H9 (cell line): Measurements from ENCODE around the gene LHFPL6. TPM values are rescaled to one million over a fixed set of nuclear protein-coding genes. Genes with fewer than 3 reads are reported as not detected.

ENCODE experiments used
- DNase-seq: peaks from one replicate; pipeline ENCODE4 v3.0.0-alpha.2; 2017
- H2AFZ ChIP-seq: one replicate; pipeline ENCODE4 v1.6.1; 2013; ENCODE audit warnings: mild to moderate bottlenecking, low read length, control low read depth, moderate library complexity
- H2AK5ac ChIP-seq: 2 replicates; pipeline ENCODE4 v1.6.1; 2013; ENCODE audit warnings: low read length, control low read depth, mixed read lengths; ENCODE audit not compliant: insufficient read length
- H2BK120ac ChIP-seq: one replicate; pipeline ENCODE4 v1.6.1; 2013; ENCODE audit warnings: low read depth, mild to moderate bottlenecking, low read length, control low read depth, inconsistent platforms; ENCODE audit not compliant: poor library complexity, severe bottlenecking
- H2BK12ac ChIP-seq: 2 replicates; pipeline ENCODE4 v1.6.1; 2013; ENCODE audit warnings: low read length, control low read depth, mixed read lengths, low read depth; ENCODE audit not compliant: insufficient read length
- H2BK15ac ChIP-seq: 2 replicates; pipeline ENCODE4 v1.6.1; 2013; ENCODE audit warnings: low read depth, low read length, control low read depth
- H2BK20ac ChIP-seq: one replicate; pipeline ENCODE4 v1.6.1; 2013; ENCODE audit warnings: low read depth, mild to moderate bottlenecking, low read length, control low read depth, inconsistent platforms; ENCODE audit not compliant: poor library complexity, severe bottlenecking
- H2BK5ac ChIP-seq: 2 replicates; pipeline ENCODE4 v1.6.1; 2013; ENCODE audit warnings: low read length, control low read depth, mixed read lengths; ENCODE audit not compliant: insufficient read length
- H3K14ac ChIP-seq: 2 replicates; pipeline ENCODE4 v1.6.1; 2013; ENCODE audit warnings: low read length, control low read depth; ENCODE audit not compliant: insufficient read depth
- H3K18ac ChIP-seq: 2 replicates; pipeline ENCODE4 v1.6.1; 2013; ENCODE audit warnings: low read depth, mild to moderate bottlenecking, mixed read lengths, low read length, control low read depth; ENCODE audit not compliant: insufficient read length
- H3K23ac ChIP-seq: 2 replicates; pipeline ENCODE4 v1.6.1; 2013; ENCODE audit warnings: low read length, control low read depth, mixed read lengths, low read depth; ENCODE audit not compliant: insufficient read length
- H3K23me2 ChIP-seq: 2 replicates; pipeline ENCODE4 v1.6.1; 2013; ENCODE audit warnings: low read depth, mild to moderate bottlenecking, mixed read lengths, low read length, control low read depth; ENCODE audit not compliant: insufficient read length, poor library complexity, severe bottlenecking
- H3K27ac ChIP-seq: 2 replicates; pipeline ENCODE4 v1.5.1; 2013; ENCODE audit warnings: low read length, control low read depth, mixed read lengths, low read depth; ENCODE audit not compliant: insufficient read length
- H3K27me3 ChIP-seq: 2 replicates; pipeline ENCODE4 v1.6.1; 2013; ENCODE audit warnings: low read length, control low read depth, inconsistent platforms; ENCODE audit not compliant: insufficient read depth
- H3K4ac ChIP-seq: 2 replicates; pipeline ENCODE4 v1.6.1; 2013; ENCODE audit warnings: low read depth, mild to moderate bottlenecking, control low read depth, inconsistent platforms, low read length, moderate library complexity
- H3K4me1 ChIP-seq: 2 replicates; pipeline ENCODE4 v1.6.1; 2013; ENCODE audit warnings: low read length, control low read depth, inconsistent platforms; ENCODE audit not compliant: insufficient read depth
- H3K4me2 ChIP-seq: 2 replicates; pipeline ENCODE4 v1.6.1; 2013; ENCODE audit warnings: low read length, control low read depth, mixed read lengths; ENCODE audit not compliant: insufficient read length, insufficient read depth
- H3K56ac ChIP-seq: 2 replicates; pipeline ENCODE4 v1.6.1; 2013; ENCODE audit warnings: low read depth, mild to moderate bottlenecking, mixed read lengths, low read length, control low read depth; ENCODE audit not compliant: insufficient read length
- H3K79me1 ChIP-seq: 2 replicates; pipeline ENCODE4 v1.6.1; 2013; ENCODE audit warnings: low read depth, mild to moderate bottlenecking, moderate library complexity, low read length, control low read depth, inconsistent platforms; ENCODE audit not compliant: insufficient read depth, poor library complexity, severe bottlenecking
- H3K79me2 ChIP-seq: 2 replicates; pipeline ENCODE4 v1.6.1; 2013; ENCODE audit warnings: low read length, control low read depth, inconsistent platforms; ENCODE audit not compliant: insufficient read depth
- H3K9ac ChIP-seq: 2 replicates; pipeline ENCODE4 v1.6.1; 2013; ENCODE audit warnings: low read length, control low read depth, mixed read lengths; ENCODE audit not compliant: insufficient read length; ENCODE audit errors: extremely low read depth
- H3K9me3 ChIP-seq: one replicate; pipeline ENCODE4 v1.6.1; 2013; ENCODE audit warnings: low read depth, low read length, inconsistent platforms; ENCODE audit not compliant: control insufficient read depth
- H3T11ph ChIP-seq: one replicate; pipeline ENCODE4 v1.6.1; 2013; ENCODE audit warnings: mild to moderate bottlenecking, low read length, control low read depth, inconsistent platforms
- H4K20me1 ChIP-seq: one replicate; pipeline ENCODE4 v1.6.1; 2013; ENCODE audit not compliant: control insufficient read depth, insufficient read length, insufficient read depth
- H4K5ac ChIP-seq: 2 replicates; pipeline ENCODE4 v1.6.1; 2013; ENCODE audit warnings: low read depth, mild to moderate bottlenecking, mixed read lengths, low read length, control low read depth; ENCODE audit not compliant: insufficient read length
- H4K8ac ChIP-seq: replicated peaks from 2 replicates; pipeline ENCODE4 v1.6.1; 2013; ENCODE audit warnings: low read length, control low read depth, mixed read lengths, low read depth; ENCODE audit not compliant: insufficient read length
- H4K91ac ChIP-seq: 2 replicates; pipeline ENCODE4 v1.6.1; 2013; ENCODE audit warnings: low read depth, mild to moderate bottlenecking, moderate library complexity, mixed read lengths, low read length, control low read depth; ENCODE audit not compliant: insufficient read length
- H3K27ac Mint-ChIP-seq, 3 experiments: 2 replicates in 2 of 3; 3 replicates in 1 of 3; pipeline ENCODE4 v1.8.0; 2020 to 2021; ENCODE audit warnings: mixed read lengths in 3 of 3, mild to moderate bottlenecking in 1 of 3, moderate library complexity in 1 of 3
- H3K27me3 Mint-ChIP-seq: 2 replicates; pipeline ENCODE4 v1.8.0; 2021; ENCODE audit warnings: low read depth, mild to moderate bottlenecking, moderate library complexity, mixed read lengths
- H3K36me3 Mint-ChIP-seq, 3 experiments: 2 replicates in 2 of 3; 3 replicates in 1 of 3; pipeline ENCODE4 v1.8.0; 2020 to 2021; ENCODE audit warnings: low read depth in 3 of 3, mixed read lengths in 3 of 3; ENCODE audit not compliant: insufficient read depth in 1 of 3
- H3K4me1 Mint-ChIP-seq, 2 experiments: 2 replicates each; pipeline ENCODE4 v1.8.0; 2020; ENCODE audit warnings: mixed read lengths in 2 of 2
- H3K4me3 Mint-ChIP-seq, 2 experiments: 2 replicates in 1 of 2; 3 replicates in 1 of 2; pipeline ENCODE4 v1.8.0; 2020 to 2021; ENCODE audit warnings: mild to moderate bottlenecking in 2 of 2, mixed read lengths in 2 of 2, moderate library complexity in 1 of 2
- H3K9me3 Mint-ChIP-seq, 2 experiments: 2 replicates in 1 of 2; 3 replicates in 1 of 2; pipeline ENCODE4 v1.8.0; 2020; ENCODE audit warnings: mild to moderate bottlenecking in 2 of 2, mixed read lengths in 2 of 2, moderate library complexity in 1 of 2
- CTCF ChIP-seq: fragments of 200-600 bp; sonication (generic); conservative IDR thresholded peaks from 3 replicates; pipeline ENCODE4 v1.8.0; 2021; ENCODE audit warnings: antibody characterized with exemption, mild to moderate bottlenecking
- WGBS: extraction: QIAGEN DNeasy Blood & Tissue Kit; methylation state at CpG from one replicate; pipeline ENCODE4 v1.1.7; 2013; ENCODE audit warnings: missing lambda C conversion rate, low lambda C conversion rate, mixed read lengths; ENCODE audit not compliant: insufficient read length; ENCODE audit errors: extremely low coverage; 5-methylcytosine and 5-hydroxymethylcytosine counted together
- total RNA-seq: library from RNA; stranded (reverse); gene quantifications from 2 replicates; pipeline ENCODE4 v1.2.1, GENCODE V29; 2021

The LHFPL6 gene
- total RNA-seq, 1 experiment from 2014 or later = 3.5 TPM

- H3K4me3 Mint-ChIP-seq = no peak overlapping the region
- H3K4me1 Mint-ChIP-seq = peaks cover 6 to 7% of the 10 kb centered on the region in 2 experiments
- Histone ChIP-seq H3K9ac (no peak overlapping the region), H3K23me2 (no peaks in the 10 kb centered on the region), H3K27me3 (0 out of 2 replicates have a peak, but pooled peaks cover 2% of the 10 kb centered on the region), H3K79me1 (no peaks in the 10 kb centered on the region), H3K27ac (no peak overlapping the region), H3K4me1 (no peaks in the 10 kb centered on the region), H3K14ac (no peak overlapping the region), H2BK120ac (no peak overlapping the region), H4K20me1 (no peaks in the 10 kb centered on the region), H3K79me2 (no peaks in the 10 kb centered on the region), H2AFZ (no peak overlapping the region), H3T11ph (no peak overlapping the region), H2AK5ac (no peak overlapping the region), H2BK12ac (no peak overlapping the region), H3K9me3 (no peaks in the 10 kb centered on the region), H3K4me2 (no peak overlapping the region), H3K23ac (no peak overlapping the region), H3K18ac (no peak overlapping the region), H3K4ac (no peak overlapping the region), H2BK20ac (no peak overlapping the region), H4K5ac (no peak overlapping the region), H2BK5ac (no peak overlapping the region), H2BK15ac (no peak overlapping the region), H4K91ac (no peak overlapping the region), H4K8ac (no peak overlapping the region), H3K56ac (no peak overlapping the region)
- no peak for DNase-seq
- H3K27ac Mint-ChIP-seq = no peak overlapping the region
- no peaks in the 10 kb centered on the region for H3K36me3 Mint-ChIP-seq
- no peak for TF ChIP-seq CTCF
- WGBS = no CpG with 5 or more reads among the region's 3 CpGs
- H3K27me3 Mint-ChIP-seq = peaks cover 21% of the 10 kb centered on the region
- no peaks in the 10 kb centered on the region; a peak in 1 of 5 replicates for H3K9me3 Mint-ChIP-seq
Measured at GRCh38 chr13:39527301-39527700, 75.7 kb downstream of the LHFPL6 start.
